Osteocyte (in vitro differentiated cells): ENCODE results near the gene SLC44A1. TPM values are rescaled to one million over a fixed set of nuclear protein-coding genes. Genes with fewer than 3 reads are reported as not detected.

ENCODE experiments used
- DNase-seq: peaks from one replicate; pipeline ENCODE4 v3.0.0; 2021; ENCODE audit warnings: mixed read lengths; ENCODE audit not compliant: unreplicated experiment; ENCODE audit errors: extremely low spot score
- H3K27ac Mint-ChIP-seq: one replicate; pipeline ENCODE4 v1.8.0; 2021; ENCODE audit warnings: mild to moderate bottlenecking, mixed read lengths; ENCODE audit not compliant: unreplicated experiment
- H3K27me3 Mint-ChIP-seq: one replicate; pipeline ENCODE4 v1.8.0; 2021; ENCODE audit warnings: mixed read lengths; ENCODE audit not compliant: unreplicated experiment
- H3K36me3 Mint-ChIP-seq: one replicate; pipeline ENCODE4 v1.8.0; 2021; ENCODE audit warnings: mixed read lengths; ENCODE audit not compliant: unreplicated experiment
- H3K4me1 Mint-ChIP-seq: one replicate; pipeline ENCODE4 v1.8.0; 2021; ENCODE audit warnings: mixed read lengths; ENCODE audit not compliant: unreplicated experiment
- H3K4me3 Mint-ChIP-seq: one replicate; pipeline ENCODE4 v1.8.0; 2021; ENCODE audit warnings: mild to moderate bottlenecking, moderate library complexity, mixed read lengths; ENCODE audit not compliant: unreplicated experiment
- H3K9me3 Mint-ChIP-seq: one replicate; pipeline ENCODE4 v1.8.0; 2021; ENCODE audit warnings: mixed read lengths; ENCODE audit not compliant: unreplicated experiment
- long read RNA-seq: library from polyadenylated mRNA; unstranded; transcript quantifications from one replicate; pipeline ENCODE4 v2.0.0, GENCODE V29; 2021
- total RNA-seq: library from RNA; stranded (reverse); gene quantifications from 2 replicates; pipeline ENCODE4 v1.2.1, GENCODE V29; 2021
- TF ChIP-seq, protein P1 (sequence below): fragments of 200-600 bp; sonication (generic); IDR thresholded peaks from 2 replicates; pipeline ENCODE4 v1.5.0; 2021; ENCODE audit warnings: antibody characterized with exemption, mild to moderate bottlenecking, moderate library complexity

The SLC44A1 gene
- total RNA-seq: 30.2 and 32.0 TPM in 2 replicates
- long read RNA-seq, full-length matches to known transcripts: 2 of 30 reads
- long read RNA-seq, partial matches to known transcripts: 16 of 30 reads
- long read RNA-seq, other reads (novel, unspliced or antisense): 12 of 30 reads

DNA sequence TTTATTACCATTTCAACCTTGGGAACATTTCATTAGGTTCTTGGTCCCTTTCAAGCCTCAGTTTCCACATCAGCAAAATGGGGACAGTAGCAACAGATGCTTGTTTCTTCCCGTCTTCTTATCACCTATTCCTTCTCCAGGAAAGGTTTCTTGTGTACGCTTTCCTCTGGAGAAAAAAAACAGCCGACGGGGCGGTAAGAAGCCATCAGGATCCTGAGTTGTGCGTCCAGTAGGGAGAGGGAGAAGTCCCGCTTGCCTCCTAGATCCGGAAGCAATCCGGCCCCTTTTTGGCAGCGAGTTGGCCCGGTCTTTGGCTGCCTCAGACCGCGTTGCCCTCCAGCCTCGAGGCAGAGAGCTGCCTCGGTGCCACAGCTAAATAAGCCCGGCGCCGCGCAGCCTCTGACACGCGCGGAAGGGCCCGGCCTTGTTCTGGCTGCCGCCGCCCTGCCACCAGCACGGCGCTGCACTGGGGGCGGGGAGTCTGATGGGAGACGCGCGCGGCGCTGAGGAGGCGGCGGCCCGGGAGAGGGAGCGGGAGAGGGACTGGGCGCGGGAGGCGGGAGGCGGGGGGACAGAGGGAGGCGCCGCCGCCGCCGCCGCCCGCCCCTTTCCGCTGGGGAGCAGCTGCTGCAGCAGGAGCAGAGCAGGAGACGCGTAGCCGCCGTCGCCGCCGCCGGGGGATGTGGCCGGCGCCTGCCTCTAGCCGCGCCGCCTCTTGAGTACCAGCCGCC lies at the start of gene SLC44A1:
Gene SLC44A1 (plus strand): TSS at position 649 of the 731 bp plus-strand sequence. CDS start 218 bp downstream, outside the sequence.
- peaks cover 24% of the 10 kb centered on the region for H3K27me3 Mint-ChIP-seq
- peaks cover 38% of the 10 kb centered on the region for H3K4me1 Mint-ChIP-seq

DNA sequence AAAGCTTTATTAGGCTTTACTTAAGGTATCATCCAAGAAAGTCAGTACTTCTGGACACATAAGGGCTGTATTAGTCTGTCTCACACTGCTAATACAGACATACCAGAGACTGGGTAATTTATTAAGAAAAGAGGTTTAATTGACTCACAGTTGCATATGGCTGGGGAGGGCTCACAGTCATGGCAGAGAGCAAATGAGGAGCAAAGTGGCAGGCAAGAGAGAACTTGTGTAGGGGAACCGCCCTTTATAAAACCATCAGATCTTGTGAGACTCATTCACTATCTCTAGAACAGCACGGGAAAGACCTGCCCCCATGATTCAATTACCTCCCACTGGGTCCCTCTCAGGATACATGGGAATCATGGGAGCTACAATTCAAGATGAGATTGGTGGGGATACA lies 49.2 kb upstream of the SLC44A1 start:
- no peak for DNase-seq
- Mint-ChIP-seq H3K27ac (no peak overlapping the region), H3K27me3 (no peaks in the 10 kb centered on the region), H3K36me3 (peaks cover 2% of the 10 kb centered on the region), H3K4me3 (no peak overlapping the region), H3K4me1 (peaks cover 5% of the 10 kb centered on the region), H3K9me3 (no peaks in the 10 kb centered on the region)
- TF ChIP-seq, protein P1, sequence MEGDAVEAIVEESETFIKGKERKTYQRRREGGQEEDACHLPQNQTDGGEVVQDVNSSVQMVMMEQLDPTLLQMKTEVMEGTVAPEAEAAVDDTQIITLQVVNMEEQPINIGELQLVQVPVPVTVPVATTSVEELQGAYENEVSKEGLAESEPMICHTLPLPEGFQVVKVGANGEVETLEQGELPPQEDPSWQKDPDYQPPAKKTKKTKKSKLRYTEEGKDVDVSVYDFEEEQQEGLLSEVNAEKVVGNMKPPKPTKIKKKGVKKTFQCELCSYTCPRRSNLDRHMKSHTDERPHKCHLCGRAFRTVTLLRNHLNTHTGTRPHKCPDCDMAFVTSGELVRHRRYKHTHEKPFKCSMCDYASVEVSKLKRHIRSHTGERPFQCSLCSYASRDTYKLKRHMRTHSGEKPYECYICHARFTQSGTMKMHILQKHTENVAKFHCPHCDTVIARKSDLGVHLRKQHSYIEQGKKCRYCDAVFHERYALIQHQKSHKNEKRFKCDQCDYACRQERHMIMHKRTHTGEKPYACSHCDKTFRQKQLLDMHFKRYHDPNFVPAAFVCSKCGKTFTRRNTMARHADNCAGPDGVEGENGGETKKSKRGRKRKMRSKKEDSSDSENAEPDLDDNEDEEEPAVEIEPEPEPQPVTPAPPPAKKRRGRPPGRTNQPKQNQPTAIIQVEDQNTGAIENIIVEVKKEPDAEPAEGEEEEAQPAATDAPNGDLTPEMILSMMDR: no peak

More for the DNA sequence above, at the start of gene SLC44A1:
- no peaks in the 10 kb centered on the region for H3K9me3 Mint-ChIP-seq
- H3K36me3 Mint-ChIP-seq: no peaks in the 10 kb centered on the region
- DNase-seq: peak; percentile 98
- peak within 1 kb of the TSS; percentile 90 for H3K4me3 Mint-ChIP-seq
- peak within 1 kb of the TSS; percentile 79 for H3K27ac Mint-ChIP-seq
- TF ChIP-seq, protein P1: no peak

DNA sequence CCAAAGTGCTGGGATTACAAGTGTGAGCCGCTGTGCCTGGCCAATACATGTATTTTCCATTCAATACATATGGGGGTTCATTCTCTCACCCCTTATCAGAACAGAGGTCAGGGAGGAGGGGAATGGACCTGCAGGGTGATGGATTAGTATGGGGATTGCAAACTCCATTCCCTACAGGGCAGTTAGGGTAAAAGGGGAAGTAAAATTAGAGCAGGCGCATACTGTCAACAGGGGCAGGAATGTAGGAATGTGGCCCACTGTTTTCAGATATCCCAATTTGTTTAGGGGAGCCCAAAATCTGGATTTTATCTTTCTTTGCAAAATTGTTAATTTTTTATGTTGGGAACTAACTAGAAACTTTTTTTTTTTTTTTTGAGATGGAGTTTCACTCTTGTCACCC lies 46.4 kb upstream of the SLC44A1 start:
- Mint-ChIP-seq H3K9me3 (no peaks in the 10 kb centered on the region), H3K4me3 (no peak overlapping the region), H3K4me1 (peaks cover 1% of the 10 kb centered on the region), H3K27me3 (no peaks in the 10 kb centered on the region), H3K36me3 (peaks cover 2% of the 10 kb centered on the region), H3K27ac (no peak overlapping the region)
- no peak for DNase-seq
- TF ChIP-seq, protein P1: no peak

DNA sequence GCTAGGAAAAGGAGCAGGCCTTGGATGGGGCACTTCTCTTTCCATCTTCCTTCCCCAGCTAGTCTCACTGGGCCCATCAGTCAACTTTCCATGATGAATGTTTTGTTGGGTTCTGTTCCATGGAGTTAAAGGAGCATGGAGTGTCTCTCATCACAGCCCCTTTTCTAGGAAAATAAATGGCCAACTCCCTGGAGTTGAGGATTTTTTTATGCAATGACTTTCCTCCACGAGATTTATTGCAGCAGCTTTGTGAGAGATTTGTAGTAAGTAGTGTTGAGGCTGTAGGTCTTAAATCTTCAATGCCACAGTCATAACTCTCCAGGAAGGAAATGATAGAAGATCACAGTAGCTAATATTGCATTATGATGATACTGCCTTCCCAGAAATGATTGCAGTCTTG lies 45.6 kb upstream of the SLC44A1 start:
- no peak overlapping the region for H3K27ac Mint-ChIP-seq
- H3K4me1 Mint-ChIP-seq: peaks cover 1% of the 10 kb centered on the region
- H3K4me3 Mint-ChIP-seq: no peak overlapping the region
- DNase-seq: no peak
- TF ChIP-seq, protein P1: no peak
- H3K9me3 Mint-ChIP-seq: no peaks in the 10 kb centered on the region
- H3K27me3 Mint-ChIP-seq: no peaks in the 10 kb centered on the region
- peaks cover 2% of the 10 kb centered on the region for H3K36me3 Mint-ChIP-seq

DNA sequence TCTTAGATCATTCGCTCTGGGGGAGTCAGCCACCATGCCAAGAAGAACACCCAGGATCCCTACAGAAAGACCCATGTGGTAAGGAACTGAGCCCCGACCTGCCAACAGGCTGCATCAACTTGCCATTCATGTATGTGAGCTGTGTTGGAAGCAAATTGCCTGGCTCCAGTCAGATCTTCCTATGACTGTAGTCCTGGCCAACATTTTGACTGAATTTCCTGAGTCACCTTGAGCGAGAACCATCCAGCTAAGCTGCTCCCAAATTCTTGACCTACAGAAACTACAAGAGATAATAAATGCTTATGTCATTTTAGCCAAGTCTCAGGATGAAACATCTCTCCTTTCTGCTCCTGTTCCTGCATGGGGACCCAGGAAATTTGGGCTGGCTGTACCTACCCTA lies 40.0 kb upstream of the SLC44A1 start:
- TF ChIP-seq, protein P1: no peak
- no peak for DNase-seq
- H3K36me3 Mint-ChIP-seq: no peaks in the 10 kb centered on the region
- no peaks in the 10 kb centered on the region for H3K4me1 Mint-ChIP-seq
- H3K27ac Mint-ChIP-seq: no peak overlapping the region
- H3K9me3 Mint-ChIP-seq: no peaks in the 10 kb centered on the region
- no peaks in the 10 kb centered on the region for H3K27me3 Mint-ChIP-seq
- H3K4me3 Mint-ChIP-seq: no peak overlapping the region
